Measurements from ENCODE around the gene KRT16. TPM values are rescaled to one million over a fixed set of nuclear protein-coding genes. Genes with fewer than 3 reads are reported as not detected.

The KRT16 gene
- total RNA-seq, 1 experiment from 2014 or later, result not detected

DNA sequence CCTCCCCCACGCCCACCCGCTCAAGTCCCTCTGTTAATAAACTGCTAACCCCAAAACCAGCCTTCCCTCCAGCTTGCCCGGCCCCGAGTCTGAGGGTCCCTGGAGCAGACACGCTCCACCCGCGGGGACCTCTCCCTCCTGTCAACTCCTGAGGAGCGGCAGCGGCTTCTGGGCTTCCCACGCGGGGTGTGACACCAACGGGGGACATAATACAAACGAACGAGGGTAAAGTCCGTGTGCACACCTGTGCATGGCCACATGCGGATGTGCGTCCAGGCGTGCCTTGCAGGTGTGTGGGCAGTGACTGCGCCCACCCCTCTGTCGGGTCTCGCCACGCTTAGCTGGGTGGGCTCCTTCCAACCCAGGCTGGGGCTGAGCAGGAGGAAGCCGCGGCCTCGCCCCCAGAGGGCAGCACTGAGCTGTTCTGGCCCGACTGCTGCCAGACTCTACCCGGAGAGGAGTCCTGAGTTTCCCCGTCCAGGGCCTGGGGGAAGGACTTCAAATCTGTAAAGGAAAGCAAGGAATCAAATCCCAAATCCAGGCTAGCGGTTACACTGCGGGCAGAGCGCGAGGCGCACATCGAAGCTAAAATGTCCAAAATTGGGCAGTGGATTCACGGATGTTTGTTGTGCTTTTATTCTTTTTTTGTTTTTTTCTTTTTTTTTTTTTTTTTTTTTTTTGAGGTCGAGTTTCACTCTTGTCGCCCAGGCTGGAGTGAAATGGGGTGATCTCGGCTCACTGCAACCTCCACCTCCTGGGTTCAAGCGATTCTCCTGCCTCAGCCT lies 36.0 kb upstream of the KRT16 start:
- no peaks in the 10 kb centered on the region for H3K79me1 ChIP-seq (ENCODE audit: insufficient read depth, low read depth, low read length, poor library complexity, severe bottlenecking)
- H2AK5ac ChIP-seq (ENCODE audit: insufficient read length, low read length), result no peak overlapping the region
- H2AFZ ChIP-seq (ENCODE audit: low read length), result no peak overlapping the region
- no peaks in the 10 kb centered on the region for H3K9me3 ChIP-seq (ENCODE audit: control insufficient read depth, low read depth, low read length)
- H3K4me3 Mint-ChIP-seq, result peak overlapping the region; percentile 52 to 72
- no peak overlapping the region for H3K18ac ChIP-seq (ENCODE audit: insufficient read length, low read depth, low read length)
- H3K79me2 ChIP-seq (ENCODE audit: insufficient read depth, low read length), result no peaks in the 10 kb centered on the region
- H3K4me2 ChIP-seq (ENCODE audit: insufficient read depth, insufficient read length, low read length), result peak overlapping the region; percentile 45
- no peak overlapping the region for H3K23ac ChIP-seq (ENCODE audit: insufficient read length, low read depth, low read length)
- no peak overlapping the region for H3K27ac ChIP-seq (ENCODE audit: insufficient read length, low read depth, low read length)
- no CpG with 5 or more reads among the region's 39 CpGs for WGBS (ENCODE audit: extremely low coverage, insufficient read length, low lambda C conversion rate)
- H4K8ac ChIP-seq (replicated peaks; ENCODE audit: insufficient read length, low read depth, low read length), result no peak overlapping the region
- no peak overlapping the region for H2BK20ac ChIP-seq (ENCODE audit: low read depth, low read length, poor library complexity, severe bottlenecking)
- H3T11ph ChIP-seq (ENCODE audit: low read length), result no peak overlapping the region
- no peak overlapping the region for H3K4ac ChIP-seq (ENCODE audit: low read depth, low read length)
- H3K23me2 ChIP-seq (ENCODE audit: insufficient read length, low read depth, low read length, poor library complexity, severe bottlenecking), result peaks cover 7% of the 10 kb centered on the region
- no peak overlapping the region for H2BK12ac ChIP-seq (ENCODE audit: insufficient read length, low read depth, low read length)
- H2BK15ac ChIP-seq (ENCODE audit: low read depth, low read length), result no peak overlapping the region
- no peak overlapping the region for H2BK120ac ChIP-seq (ENCODE audit: low read depth, low read length, poor library complexity, severe bottlenecking)
- peak overlapping the region in 1 of 3 experiments; percentile 56; a peak in 1 of 7 replicates for H3K27ac Mint-ChIP-seq
- H4K20me1 ChIP-seq (ENCODE audit: control insufficient read depth, insufficient read depth, insufficient read length), result no peaks in the 10 kb centered on the region
- no peak overlapping the region for H4K5ac ChIP-seq (ENCODE audit: insufficient read length, low read depth, low read length)
- no peaks in the 10 kb centered on the region for H3K27me3 ChIP-seq (ENCODE audit: insufficient read depth, low read length)
- H3K56ac ChIP-seq (ENCODE audit: insufficient read length, low read depth, low read length), result no peak overlapping the region
- no peak overlapping the region for H3K9ac ChIP-seq (ENCODE audit: extremely low read depth, insufficient read length, low read length)
- no peak overlapping the region for H2BK5ac ChIP-seq (ENCODE audit: insufficient read length, low read length)
- TF ChIP-seq, protein P1, sequence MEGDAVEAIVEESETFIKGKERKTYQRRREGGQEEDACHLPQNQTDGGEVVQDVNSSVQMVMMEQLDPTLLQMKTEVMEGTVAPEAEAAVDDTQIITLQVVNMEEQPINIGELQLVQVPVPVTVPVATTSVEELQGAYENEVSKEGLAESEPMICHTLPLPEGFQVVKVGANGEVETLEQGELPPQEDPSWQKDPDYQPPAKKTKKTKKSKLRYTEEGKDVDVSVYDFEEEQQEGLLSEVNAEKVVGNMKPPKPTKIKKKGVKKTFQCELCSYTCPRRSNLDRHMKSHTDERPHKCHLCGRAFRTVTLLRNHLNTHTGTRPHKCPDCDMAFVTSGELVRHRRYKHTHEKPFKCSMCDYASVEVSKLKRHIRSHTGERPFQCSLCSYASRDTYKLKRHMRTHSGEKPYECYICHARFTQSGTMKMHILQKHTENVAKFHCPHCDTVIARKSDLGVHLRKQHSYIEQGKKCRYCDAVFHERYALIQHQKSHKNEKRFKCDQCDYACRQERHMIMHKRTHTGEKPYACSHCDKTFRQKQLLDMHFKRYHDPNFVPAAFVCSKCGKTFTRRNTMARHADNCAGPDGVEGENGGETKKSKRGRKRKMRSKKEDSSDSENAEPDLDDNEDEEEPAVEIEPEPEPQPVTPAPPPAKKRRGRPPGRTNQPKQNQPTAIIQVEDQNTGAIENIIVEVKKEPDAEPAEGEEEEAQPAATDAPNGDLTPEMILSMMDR (conservative IDR thresholded peaks at IDR 0.05), result peak; percentile 95
- peaks cover 9 to 14% of the 10 kb centered on the region in 2 experiments for H3K4me1 Mint-ChIP-seq
- no peaks in the 10 kb centered on the region for H3K4me1 ChIP-seq (ENCODE audit: insufficient read depth, low read length)
- H3K27me3 Mint-ChIP-seq (ENCODE audit: low read depth), result peaks cover 3% of the 10 kb centered on the region
- H3K36me3 Mint-ChIP-seq (ENCODE audit: insufficient read depth in 1 of 3, low read depth in 3 of 3), result no peaks in the 10 kb centered on the region; a peak in 1 of 7 replicates
- peak; percentile 95 for DNase-seq
- no peak overlapping the region for H3K14ac ChIP-seq (ENCODE audit: insufficient read depth, low read length)
- no peaks in the 10 kb centered on the region for H3K9me3 Mint-ChIP-seq
- no peak overlapping the region for H4K91ac ChIP-seq (ENCODE audit: insufficient read length, low read depth, low read length)
